Measurements from ENCODE around the gene BBC3.

The BBC3 gene

GRCh38 chr19:47195434-47195833 lies 35.6 kb downstream of the BBC3 start:
- DNase-seq (ENCODE audit: low read depth, low spot score): no peak

- DNase-seq (ENCODE audit: low read depth, low spot score): no peak
These were observed 40.8 kb downstream of the BBC3 start for GRCh38 chr19:47190167-47190727.

- no peak for DNase-seq (ENCODE audit: low read depth, low spot score)
These were observed 42.4 kb downstream of the BBC3 start for GRCh38 chr19:47188507-47189033.

GRCh38 chr19:47187797-47188196 lies 43.2 kb downstream of the BBC3 start:
- no peak for DNase-seq (ENCODE audit: low read depth, low spot score)

GRCh38 chr19:47187335-47187655 lies 43.7 kb downstream of the BBC3 start:
- DNase-seq (ENCODE audit: low read depth, low spot score): no peak

- no peak for DNase-seq (ENCODE audit: low read depth, low spot score)
These were observed 44.3 kb downstream of the BBC3 start for GRCh38 chr19:47186446-47187334.

- no peak for DNase-seq (ENCODE audit: low read depth, low spot score)
These were observed 47.4 kb downstream of the BBC3 start for GRCh38 chr19:47183601-47184000.

- DNase-seq (ENCODE audit: low read depth, low spot score): no peak
These were observed 51.2 kb downstream of the BBC3 start for GRCh38 chr19:47179653-47180310.

- no peak for DNase-seq (ENCODE audit: low read depth, low spot score)
These were observed 54.3 kb downstream of the BBC3 start for GRCh38 chr19:47176627-47177090.

GRCh38 chr19:47176071-47176626 lies 54.9 kb downstream of the BBC3 start:
- no peak for DNase-seq (ENCODE audit: low read depth, low spot score)

- DNase-seq (ENCODE audit: low read depth, low spot score): no peak
These were observed 58.1 kb downstream of the BBC3 start for GRCh38 chr19:47172666-47173455.

Measured in iPS DF 19.7 (cell line).